Measurements from ENCODE around the gene NMNAT1. TPM values are rescaled to one million over a fixed set of nuclear protein-coding genes. Genes with fewer than 3 reads are reported as not detected.

The NMNAT1 gene
- polyA plus RNA-seq, 1 experiment: 9.8 TPM

- TF ChIP-seq, protein P1, sequence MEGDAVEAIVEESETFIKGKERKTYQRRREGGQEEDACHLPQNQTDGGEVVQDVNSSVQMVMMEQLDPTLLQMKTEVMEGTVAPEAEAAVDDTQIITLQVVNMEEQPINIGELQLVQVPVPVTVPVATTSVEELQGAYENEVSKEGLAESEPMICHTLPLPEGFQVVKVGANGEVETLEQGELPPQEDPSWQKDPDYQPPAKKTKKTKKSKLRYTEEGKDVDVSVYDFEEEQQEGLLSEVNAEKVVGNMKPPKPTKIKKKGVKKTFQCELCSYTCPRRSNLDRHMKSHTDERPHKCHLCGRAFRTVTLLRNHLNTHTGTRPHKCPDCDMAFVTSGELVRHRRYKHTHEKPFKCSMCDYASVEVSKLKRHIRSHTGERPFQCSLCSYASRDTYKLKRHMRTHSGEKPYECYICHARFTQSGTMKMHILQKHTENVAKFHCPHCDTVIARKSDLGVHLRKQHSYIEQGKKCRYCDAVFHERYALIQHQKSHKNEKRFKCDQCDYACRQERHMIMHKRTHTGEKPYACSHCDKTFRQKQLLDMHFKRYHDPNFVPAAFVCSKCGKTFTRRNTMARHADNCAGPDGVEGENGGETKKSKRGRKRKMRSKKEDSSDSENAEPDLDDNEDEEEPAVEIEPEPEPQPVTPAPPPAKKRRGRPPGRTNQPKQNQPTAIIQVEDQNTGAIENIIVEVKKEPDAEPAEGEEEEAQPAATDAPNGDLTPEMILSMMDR (IDR thresholded peaks at IDR 0.05; ENCODE audit: insufficient read depth, low read depth, low read length): no peak
- H3K4me3 ChIP-seq (ENCODE audit: low read depth, low read length): peak overlapping the region; percentile 87
- ChIA-PET POLR2A (interaction anchor here (0.6 kb wide), 1 partner anchor 75 kb away, joined by 13 read pairs; no protein-coding TSS in a partner anchor), CTCF (interaction anchor here (0.5 to 2.1 kb wide), 11 partner anchors 12 to 159 kb away, joined by 3 to 8 read pairs (median 4); partner anchors contain the start of genes LZIC and NMNAT1)
- H3K27me3 ChIP-seq (ENCODE audit: control insufficient read depth, insufficient read depth, low read length): no peaks in the 10 kb centered on the region
- H3K36me3 ChIP-seq (ENCODE audit: control insufficient read depth, insufficient read depth, low read length): peaks cover 2% of the 10 kb centered on the region; the same call in 1 of the 2 replicates
- no peak for DNase-seq (ENCODE audit: low read depth)
Observed at GRCh38 chr1:10033359-10033845, 90.1 kb downstream of the NMNAT1 start.

Small RNAs within 50 kb of the gene (small RNA-seq; reads per million reads assigned to genes)
- 2.7 reads per million, percentile 32 among the genes with 10 or more reads in this experiment for gene MIR5697 (ENCODE audit: insufficient read length, low read depth, low replicate concordance)

Other genes with a start within 250 kb of the NMNAT1 start
- gene CLSTN1, start 119.5 kb upstream of the NMNAT1 start, polyA plus RNA-seq (2011; rRNA removed): 25.9 and 34.3 TPM in 2 replicates
- 20.5 and 25.5 TPM in 2 replicates for gene CTNNBIP1, start 33.2 kb upstream of the NMNAT1 start, polyA plus RNA-seq (2011; rRNA removed)
- 9.1 and 19.4 TPM in 2 replicates for gene LZIC, start 84 bp upstream of the NMNAT1 start, polyA plus RNA-seq (2011; rRNA removed)
- gene RBP7, start 53.8 kb downstream of the NMNAT1 start, polyA plus RNA-seq (2011; rRNA removed): 0.42 and 0.50 TPM in 2 replicates
- gene UBE4B, start 89.5 kb downstream of the NMNAT1 start, polyA plus RNA-seq (2011; rRNA removed): 18.2 and 19.4 TPM in 2 replicates

All from BJ (cell line).